ENCODE results near the gene EXOC6. TPM values are rescaled to one million over a fixed set of nuclear protein-coding genes. Genes with fewer than 3 reads are reported as not detected.
"Not testable (repeated sequence)": the region's sequence is repeated elsewhere in the genome, so short reads cannot be mapped to it uniquely, and the experiment has no call there.

The EXOC6 gene
- total RNA-seq, 3 donors from 2014 or later (not counting 1 experiment from before 2014, with no cell fraction given): 12.1 to 18.2 (median 16.1) TPM

DNA sequence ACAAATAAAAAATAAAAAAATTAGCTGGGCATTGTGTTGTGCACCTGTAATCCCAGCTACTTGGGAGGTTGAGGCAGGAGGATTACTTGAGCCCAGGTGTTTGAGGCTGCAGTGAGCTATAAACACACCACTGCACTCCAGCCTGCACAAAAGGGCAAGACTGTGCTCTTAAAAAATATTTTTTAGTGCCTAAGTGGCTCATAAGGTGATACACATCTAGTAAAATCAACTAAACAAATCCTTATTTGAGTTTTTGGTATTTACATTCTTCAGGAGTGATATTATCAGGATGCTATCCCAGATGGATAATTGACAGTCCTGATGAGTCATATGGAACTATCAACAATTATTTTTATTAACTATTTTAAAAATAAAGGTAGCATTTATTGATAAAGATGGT, 93.9 kb downstream of the EXOC6 start:
- Mint-ChIP-seq H3K27me3 (ENCODE audit: low read depth in 2 of 2) (no peaks in the 10 kb centered on the region), H3K27ac (no peak overlapping the region), H3K4me3 (no peak overlapping the region), H3K4me1 (no peaks in the 10 kb centered on the region), H3K36me3 (no peaks in the 10 kb centered on the region), H3K9me3 (no peaks in the 10 kb centered on the region)
- Histone ChIP-seq H3K4me1 (ENCODE audit: control insufficient read depth, insufficient read depth, low read length) (no peaks in the 10 kb centered on the region), H3K27me3 (ENCODE audit: control insufficient read depth, insufficient read depth, low read length) (no peaks in the 10 kb centered on the region), H3K27ac (ENCODE audit: low read length) (no peak overlapping the region), H3K36me3 (ENCODE audit: control insufficient read depth, insufficient read depth, low read length) (peaks cover 9% of the 10 kb centered on the region), H3K4me3 (ENCODE audit: low read length) (no peak overlapping the region), H3K9me3 (ENCODE audit: control insufficient read depth, insufficient read depth, low read length) (no peaks in the 10 kb centered on the region)
- TF ChIP-seq, protein P1, sequence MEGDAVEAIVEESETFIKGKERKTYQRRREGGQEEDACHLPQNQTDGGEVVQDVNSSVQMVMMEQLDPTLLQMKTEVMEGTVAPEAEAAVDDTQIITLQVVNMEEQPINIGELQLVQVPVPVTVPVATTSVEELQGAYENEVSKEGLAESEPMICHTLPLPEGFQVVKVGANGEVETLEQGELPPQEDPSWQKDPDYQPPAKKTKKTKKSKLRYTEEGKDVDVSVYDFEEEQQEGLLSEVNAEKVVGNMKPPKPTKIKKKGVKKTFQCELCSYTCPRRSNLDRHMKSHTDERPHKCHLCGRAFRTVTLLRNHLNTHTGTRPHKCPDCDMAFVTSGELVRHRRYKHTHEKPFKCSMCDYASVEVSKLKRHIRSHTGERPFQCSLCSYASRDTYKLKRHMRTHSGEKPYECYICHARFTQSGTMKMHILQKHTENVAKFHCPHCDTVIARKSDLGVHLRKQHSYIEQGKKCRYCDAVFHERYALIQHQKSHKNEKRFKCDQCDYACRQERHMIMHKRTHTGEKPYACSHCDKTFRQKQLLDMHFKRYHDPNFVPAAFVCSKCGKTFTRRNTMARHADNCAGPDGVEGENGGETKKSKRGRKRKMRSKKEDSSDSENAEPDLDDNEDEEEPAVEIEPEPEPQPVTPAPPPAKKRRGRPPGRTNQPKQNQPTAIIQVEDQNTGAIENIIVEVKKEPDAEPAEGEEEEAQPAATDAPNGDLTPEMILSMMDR (IDR thresholded peaks at IDR 0.05): no peak
- no peak for ATAC-seq
- intact Hi-C loops (cut with micrococcal nuclease): no loop called here
- DNase-seq: no peak

DNA sequence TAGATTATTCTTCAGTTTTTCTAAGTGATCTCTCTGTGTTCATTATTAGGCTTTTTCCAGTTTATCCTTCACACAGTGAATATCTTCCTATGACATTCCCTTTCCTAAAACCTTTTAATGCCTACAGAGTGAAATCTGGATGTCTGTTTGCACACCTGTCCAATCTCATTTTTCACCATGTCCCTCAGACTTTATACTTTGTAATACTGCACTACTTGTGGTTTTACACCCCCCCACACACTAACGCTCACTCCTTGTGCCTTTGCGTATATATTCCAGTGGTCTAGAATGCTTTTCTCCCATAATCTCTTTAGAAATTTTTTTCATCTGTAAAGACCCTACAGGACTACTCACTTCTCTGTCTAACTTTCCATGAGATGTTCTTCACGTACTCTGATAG, 98.2 kb downstream of the EXOC6 start:
- no peaks in the 10 kb centered on the region for H3K4me1 ChIP-seq (ENCODE audit: control insufficient read depth, insufficient read depth, low read length)
- H3K27me3 ChIP-seq (ENCODE audit: control insufficient read depth, insufficient read depth, low read length): no peaks in the 10 kb centered on the region
- H3K9me3 Mint-ChIP-seq: no peaks in the 10 kb centered on the region
- no peaks in the 10 kb centered on the region for H3K9me3 ChIP-seq (ENCODE audit: control insufficient read depth, insufficient read depth, low read length)
- TF ChIP-seq, protein P1 (IDR thresholded peaks at IDR 0.05): no peak
- H3K36me3 ChIP-seq (ENCODE audit: control insufficient read depth, insufficient read depth, low read length): peaks cover 21% of the 10 kb centered on the region
- no peak overlapping the region for H3K4me3 Mint-ChIP-seq
- intact Hi-C loops (cut with micrococcal nuclease): no loop called here
- H3K27ac ChIP-seq (ENCODE audit: low read length): no peak overlapping the region
- ATAC-seq (no peak), DNase-seq (no peak)
- 94% methylated on average over 2 of the region's 3 CpGs for WGBS (ENCODE audit: insufficient coverage)
- H3K27me3 Mint-ChIP-seq (ENCODE audit: low read depth in 2 of 2): no peaks in the 10 kb centered on the region
- no peaks in the 10 kb centered on the region for H3K4me1 Mint-ChIP-seq
- no peak overlapping the region for H3K4me3 ChIP-seq (ENCODE audit: low read length)
- H3K36me3 Mint-ChIP-seq: no peaks in the 10 kb centered on the region
- H3K27ac Mint-ChIP-seq: no peak overlapping the region

DNA sequence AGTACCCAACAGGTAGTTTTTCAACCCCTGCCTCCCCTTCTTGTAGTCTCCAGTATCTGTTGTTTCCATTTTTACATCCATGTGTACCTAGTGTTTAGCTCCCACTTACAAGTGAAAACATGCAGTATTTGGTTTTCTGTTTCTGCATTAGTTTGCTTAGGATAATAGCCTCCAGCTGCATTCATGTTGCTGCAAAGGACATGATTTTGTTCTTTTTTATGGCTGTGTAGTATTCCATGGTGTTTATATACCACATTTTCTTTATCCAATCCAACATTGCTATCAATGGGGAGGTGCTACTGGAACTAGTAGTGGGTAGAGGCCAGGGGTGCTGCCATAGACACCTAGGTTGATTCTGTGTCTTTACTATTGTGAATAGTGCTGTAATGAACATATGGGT, 104.3 kb downstream of the EXOC6 start:
- H3K27ac Mint-ChIP-seq; DNase-seq; H3K4me1 ChIP-seq (ENCODE audit: control insufficient read depth, insufficient read depth, low read length); H3K27me3 Mint-ChIP-seq (ENCODE audit: low read depth in 2 of 2); ATAC-seq; H3K4me3 ChIP-seq (ENCODE audit: low read length); H3K9me3 Mint-ChIP-seq; H3K4me1 Mint-ChIP-seq; H3K27ac ChIP-seq (ENCODE audit: low read length); intact Hi-C loops (cut with micrococcal nuclease); H3K9me3 ChIP-seq (ENCODE audit: control insufficient read depth, insufficient read depth, low read length); H3K27me3 ChIP-seq (ENCODE audit: control insufficient read depth, insufficient read depth, low read length); H3K36me3 Mint-ChIP-seq; H3K4me3 Mint-ChIP-seq: not testable (repeated sequence)
- H3K36me3 ChIP-seq (ENCODE audit: control insufficient read depth, insufficient read depth, low read length): peaks cover 25% of the 10 kb centered on the region

DNA sequence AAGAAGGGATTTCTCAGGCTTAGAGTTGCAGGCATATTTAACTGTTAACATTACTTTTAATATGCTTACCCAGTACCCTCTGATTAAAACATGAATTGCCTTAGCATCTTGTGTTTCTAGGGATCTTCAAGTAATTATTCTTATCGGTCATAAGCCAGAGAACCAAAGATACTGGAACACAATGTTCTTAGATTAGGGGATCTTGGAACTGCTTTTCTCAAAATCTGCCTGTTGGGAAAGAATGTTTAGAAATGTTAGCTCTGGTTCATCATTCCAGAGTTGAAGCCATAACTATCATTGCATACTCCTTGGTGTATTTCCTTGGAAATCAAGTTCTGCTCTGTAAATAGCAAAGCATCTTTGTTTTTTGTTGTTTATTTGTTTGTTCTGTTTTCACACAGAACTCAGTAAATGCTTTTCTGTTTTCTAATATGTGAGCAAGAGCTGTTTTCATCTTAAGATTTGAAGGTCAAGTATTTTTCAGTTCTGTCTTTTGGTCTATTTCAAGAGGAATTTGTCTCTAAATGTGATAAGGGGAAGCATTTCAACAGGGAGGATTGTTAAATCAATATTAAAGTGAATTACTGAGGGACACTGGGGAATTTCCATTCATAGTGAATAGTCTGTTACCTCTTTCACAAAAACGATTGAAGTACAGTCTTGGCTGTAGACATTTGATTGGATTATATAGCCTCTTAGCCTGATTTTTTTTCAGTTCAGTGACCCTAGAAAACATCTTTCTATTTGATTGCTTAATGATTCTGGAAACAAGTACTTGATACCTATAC, 109.1 kb downstream of the EXOC6 start:
- Histone ChIP-seq H3K36me3 (ENCODE audit: control insufficient read depth, insufficient read depth, low read length) (peaks cover 11% of the 10 kb centered on the region), H3K27me3 (ENCODE audit: control insufficient read depth, insufficient read depth, low read length) (no peaks in the 10 kb centered on the region), H3K4me1 (ENCODE audit: control insufficient read depth, insufficient read depth, low read length) (no peaks in the 10 kb centered on the region), H3K4me3 (ENCODE audit: low read length) (no peak overlapping the region), H3K27ac (ENCODE audit: low read length) (no peak overlapping the region), H3K9me3 (ENCODE audit: control insufficient read depth, insufficient read depth, low read length) (no peaks in the 10 kb centered on the region)
- intact Hi-C loops (cut with micrococcal nuclease): no loop called here
- ATAC-seq (no peak), DNase-seq (no peak)
- no peaks in the 10 kb centered on the region for H3K27me3 Mint-ChIP-seq (ENCODE audit: low read depth in 2 of 2)
- H3K4me3 Mint-ChIP-seq: no peak overlapping the region
- no peaks in the 10 kb centered on the region for H3K36me3 Mint-ChIP-seq
- TF ChIP-seq, protein P1 (IDR thresholded peaks at IDR 0.05): no peak
- no peaks in the 10 kb centered on the region for H3K4me1 Mint-ChIP-seq
- H3K9me3 Mint-ChIP-seq: no peaks in the 10 kb centered on the region
- WGBS (ENCODE audit: insufficient coverage): 100% methylated on average over 2 of the region's 2 CpGs
- H3K27ac Mint-ChIP-seq: no peak overlapping the region
